ENCODE measurements around the gene RNPS1.

GRCh38 chr16:2244301-2244700 is 23.6 kb downstream of the RNPS1 start:
- TF ChIP-seq CTCF (conservative IDR thresholded peaks at IDR 0.05 in 1 of 2, IDR thresholded peaks at IDR 0.05 in 1 of 2; ENCODE audit: extremely low read depth in 1 of 2, insufficient read depth in 1 of 2, low read depth in 1 of 2, low read length in 2 of 2) (no peak), EZH2 (IDR thresholded peaks at IDR 0.05; ENCODE audit: borderline replicate concordance, low read length) (no peak)

Data from mammary epithelial cell (primary cell).